Endothelial cell of umbilical vein (primary cell): ENCODE results near the gene VTA1. TPM values are rescaled to one million over a fixed set of nuclear protein-coding genes. Genes with fewer than 3 reads are reported as not detected.

ENCODE experiments used
- BruUV-seq: library from RNA; stranded (reverse); fragments of 400-500 nt; replicated peaks from 2 replicates; lab custom pipeline; 2021; lab: Mats Ljungman, UMichigan
- CTCF ChIA-PET: fragments of 300-600, 350-600 bp; sonication (Branson Sonifier 250); formaldehyde crosslinking; loops from one replicate; lab custom pipeline; 2021; ENCODE audit warnings: antibody characterized with exemption, inconsistent platforms; lab: Charles Lee
- POLR2A ChIA-PET: fragments of 300-600, 350-600 bp; sonication (Branson Sonifier 250); formaldehyde crosslinking; loops from one replicate; lab custom pipeline; 2021; ENCODE audit warnings: antibody characterized with exemption, inconsistent platforms; lab: Charles Lee
- DNase-seq: peaks from one replicate; pipeline ENCODE4 v3.0.0-alpha.2; 2011; ENCODE audit warnings: low read depth, low spot score
- FAIRE-seq: peaks from 2 replicates; lab custom pipeline; 2011; peaks lifted over from hg19 to GRCh38; lab: Jason Lieb, UNC
- H2AFZ ChIP-seq: 2 replicates; pipeline ENCODE4 v1.6.0; 2012; ENCODE audit warnings: low read depth, low read length, control low read depth, inconsistent platforms
- H3K27ac ChIP-seq: 2 replicates; pipeline ENCODE4 v1.5.1; 2011; ENCODE audit warnings: low read depth, mild to moderate bottlenecking, control low read depth, low read length, moderate library complexity; ENCODE audit not compliant: insufficient read depth
- H3K27me3 ChIP-seq, 2 experiments: 2 replicates each; pipeline versions ENCODE4 v1.6.0 to v1.6.1; 2011; ENCODE audit warnings: low read length in 2 of 2, mixed read lengths in 1 of 2; ENCODE audit not compliant: control insufficient read depth in 2 of 2, insufficient read depth in 2 of 2
- H3K36me3 ChIP-seq, 2 experiments: 2 replicates in 1 of 2; 3 replicates in 1 of 2; pipeline ENCODE4 v1.5.1; 2011; ENCODE audit warnings: low read length in 2 of 2, mild to moderate bottlenecking in 1 of 2, moderate library complexity in 1 of 2; ENCODE audit not compliant: control insufficient read depth in 2 of 2, insufficient read depth in 2 of 2; ENCODE audit errors: extremely low read depth in 1 of 2
- H3K4me1 ChIP-seq: 3 replicates; pipeline ENCODE4 v1.5.1; 2011; ENCODE audit warnings: mild to moderate bottlenecking, low read length; ENCODE audit not compliant: control insufficient read depth, insufficient read depth; ENCODE audit errors: extremely low read depth
- H3K4me2 ChIP-seq: 2 replicates; pipeline ENCODE4 v1.6.1; 2011; ENCODE audit warnings: low read length, control low read depth, mixed read lengths; ENCODE audit not compliant: insufficient read depth
- H3K4me3 ChIP-seq, 3 experiments: fragments of 200-600 bp in 1 of 3; sonication (generic), shearing (Covaris generic) in 1 of 3; replicated peaks in 1 of 3; 2 replicates each; pipeline ENCODE4 v1.5.1; 2011 to 2016; ENCODE audit warnings: control low read depth in 3 of 3, low read length in 3 of 3, mild to moderate bottlenecking in 2 of 3, inconsistent platforms in 1 of 3, low read depth in 1 of 3, moderate library complexity in 1 of 3; ENCODE audit not compliant: insufficient read depth in 1 of 3
- H3K79me2 ChIP-seq: 2 replicates; pipeline ENCODE4 v1.6.0; 2012; ENCODE audit warnings: low read length, inconsistent platforms; ENCODE audit not compliant: control insufficient read depth, insufficient read depth
- H3K9ac ChIP-seq: replicated peaks from 2 replicates; pipeline ENCODE3; 2011; ENCODE audit warnings: low read length, control low read depth; ENCODE audit not compliant: insufficient read depth; ENCODE audit errors: extremely low read depth
- H3K9me1 ChIP-seq: replicated peaks from 3 replicates; pipeline ENCODE4 v1.6.0; 2011; ENCODE audit warnings: mild to moderate bottlenecking, low read length; ENCODE audit not compliant: control insufficient read depth, insufficient read depth; ENCODE audit errors: extremely low read depth
- H3K9me3 ChIP-seq: replicated peaks from 2 replicates; pipeline ENCODE4 v1.5.1; 2012; ENCODE audit warnings: low read length, inconsistent platforms; ENCODE audit not compliant: control insufficient read depth, insufficient read depth
- H4K20me1 ChIP-seq: replicated peaks from 2 replicates; pipeline ENCODE3; 2011; ENCODE audit warnings: mild to moderate bottlenecking, low read length; ENCODE audit not compliant: control insufficient read depth, insufficient read depth; ENCODE audit errors: extremely low read depth
- EZH2 ChIP-seq: IDR thresholded peaks from 2 replicates; pipeline ENCODE4 v1.6.1; 2012; ENCODE audit warnings: borderline replicate concordance, low read depth, mild to moderate bottlenecking, moderate library complexity, low read length, inconsistent platforms; ENCODE audit not compliant: severe bottlenecking
- MYC ChIP-seq: IDR thresholded peaks from one replicate; pipeline ENCODE4 v1.6.1; 2011; ENCODE audit warnings: mild to moderate bottlenecking, low read depth, low read length
- dilution Hi-C: fragments of 300-500 bp; cut with MboI; formaldehyde crosslinking; loops from one replicate; pipeline ENCODE4 v1.15.0; 2019; ENCODE audit warnings: low sequenced_read_pairs; ENCODE audit not compliant: extremely low pct_ligation_motif_present
- intact Hi-C: fragments of 100-400 bp; cut with micrococcal nuclease; formaldehyde crosslinking; loops from one replicate; pipeline ENCODE4 v1.10.0; 2022
- polyA plus RNA-seq, 4 experiments: library from polyadenylated mRNA; depleted of rRNA in 3 of 4; stranded (reverse) in 3 of 4; unstranded in 1 of 4; fragments of >200 nt; gene quantifications; 2 replicates each; pipeline versions ENCODE4 v1.2.1 to v1.2.3, GENCODE V29; 2011 to 2012; ENCODE audit warnings: missing spikeins in 1 of 4
- total RNA-seq: library from RNA; stranded (reverse); gene quantifications from 2 replicates; pipeline ENCODE4 v1.2.3, GENCODE V29; 2021

Gene VTA1
- total and polyA plus RNA-seq, 2 donors (not counting 3 experiments of a cell fraction or from before 2014, with no cell fraction given), result 39.0 to 40.9 TPM

DNA sequence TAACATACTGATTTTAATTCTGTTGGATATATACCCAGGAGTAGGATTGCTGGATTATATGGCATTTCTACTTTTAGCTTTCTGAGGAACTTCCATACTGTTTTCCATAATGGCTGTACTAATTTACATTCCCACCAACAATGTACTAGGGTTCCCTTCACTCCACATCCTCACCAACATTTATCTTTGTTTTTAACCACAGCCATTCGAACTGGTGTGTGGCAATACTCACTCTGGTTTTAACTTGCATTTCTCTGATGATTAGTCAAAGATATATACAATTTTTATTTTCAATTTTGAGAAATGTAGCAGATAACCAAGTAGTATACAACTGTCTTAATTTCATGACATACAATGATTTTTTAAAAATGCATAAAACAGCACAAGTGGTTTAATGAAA is 124.4 kb downstream of the VTA1 start:
- Histone ChIP-seq H3K4me3 (no peak overlapping the region), H3K4me2 (no peak overlapping the region), H3K27ac (no peak overlapping the region), H3K9ac (no peak overlapping the region), H3K36me3 (no peaks in the 10 kb centered on the region), H3K9me1 (no peaks in the 10 kb centered on the region), H4K20me1 (no peaks in the 10 kb centered on the region), H3K79me2 (no peaks in the 10 kb centered on the region), H2AFZ (no peak overlapping the region), H3K27me3 (no peaks in the 10 kb centered on the region), H3K4me1 (no peaks in the 10 kb centered on the region), H3K9me3 (no peaks in the 10 kb centered on the region)
- POLR2A ChIA-PET, result no interaction called here
- no TSS peak for BruUV-seq
- no peak for TF ChIP-seq MYC
- TF ChIP-seq EZH2, result no peak
- CTCF ChIA-PET, result no interaction called here
- no peak for DNase-seq
- intact Hi-C loops (no loop called here), dilution Hi-C loops (no loop called here)
- no peak for FAIRE-seq

Other genes starting within 250 kb of the VTA1 start
- gene GJE1, start 14.3 kb upstream of the VTA1 start, total RNA-seq, result not detected in 2 replicates
- not detected in 2 replicates for gene GJE1, start 14.3 kb upstream of the VTA1 start, polyA plus RNA-seq
- gene NMBR, start 141 bp upstream of the VTA1 start, total RNA-seq, result not detected in 2 replicates
- 0.08 TPM in 1 of 2 replicates, not detected in the other for gene NMBR, start 141 bp upstream of the VTA1 start, polyA plus RNA-seq
- gene ADGRG6, start 154.7 kb downstream of the VTA1 start, total RNA-seq, result 99.3 and 113 TPM in 2 replicates
- gene ADGRG6, start 154.7 kb downstream of the VTA1 start, polyA plus RNA-seq, result 154 and 166 TPM in 2 replicates